ENCODE results near the gene MYCBPAP.
A peak's percentile ranks its signal among the peaks of the same experiment; 100 is the strongest.

The MYCBPAP gene

DNA sequence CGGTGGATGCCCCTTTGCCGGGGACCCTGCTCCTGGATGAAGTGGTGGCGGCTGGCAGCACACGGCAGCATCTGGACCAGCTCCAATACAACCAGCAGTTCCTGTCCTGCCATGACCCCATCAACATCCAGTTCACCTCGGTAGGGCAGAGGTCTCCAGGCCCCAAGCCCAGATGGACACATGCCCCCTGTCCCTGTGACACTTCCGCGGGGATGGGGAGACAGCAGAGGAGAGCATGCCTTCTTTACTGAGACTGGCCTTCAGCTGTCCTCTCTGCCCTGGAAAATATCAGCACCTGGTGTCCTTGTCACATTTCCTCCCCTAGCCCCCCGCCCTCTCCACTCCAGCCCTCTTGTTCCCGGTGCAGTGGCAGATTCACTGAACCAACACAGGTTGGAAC, 45.8 kb upstream of the MYCBPAP start:
- DNase-seq (ENCODE audit: low spot score), result no peak
- no peak overlapping the region for H3K27ac ChIP-seq
- POLR2A ChIA-PET (ENCODE audit: low non-redundant PET), result no interaction called here
- CTCF ChIA-PET, result no interaction called here
- TF ChIP-seq, protein P1, sequence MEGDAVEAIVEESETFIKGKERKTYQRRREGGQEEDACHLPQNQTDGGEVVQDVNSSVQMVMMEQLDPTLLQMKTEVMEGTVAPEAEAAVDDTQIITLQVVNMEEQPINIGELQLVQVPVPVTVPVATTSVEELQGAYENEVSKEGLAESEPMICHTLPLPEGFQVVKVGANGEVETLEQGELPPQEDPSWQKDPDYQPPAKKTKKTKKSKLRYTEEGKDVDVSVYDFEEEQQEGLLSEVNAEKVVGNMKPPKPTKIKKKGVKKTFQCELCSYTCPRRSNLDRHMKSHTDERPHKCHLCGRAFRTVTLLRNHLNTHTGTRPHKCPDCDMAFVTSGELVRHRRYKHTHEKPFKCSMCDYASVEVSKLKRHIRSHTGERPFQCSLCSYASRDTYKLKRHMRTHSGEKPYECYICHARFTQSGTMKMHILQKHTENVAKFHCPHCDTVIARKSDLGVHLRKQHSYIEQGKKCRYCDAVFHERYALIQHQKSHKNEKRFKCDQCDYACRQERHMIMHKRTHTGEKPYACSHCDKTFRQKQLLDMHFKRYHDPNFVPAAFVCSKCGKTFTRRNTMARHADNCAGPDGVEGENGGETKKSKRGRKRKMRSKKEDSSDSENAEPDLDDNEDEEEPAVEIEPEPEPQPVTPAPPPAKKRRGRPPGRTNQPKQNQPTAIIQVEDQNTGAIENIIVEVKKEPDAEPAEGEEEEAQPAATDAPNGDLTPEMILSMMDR (conservative IDR thresholded peaks at IDR 0.05; ENCODE audit: low read depth), result no peak

DNA sequence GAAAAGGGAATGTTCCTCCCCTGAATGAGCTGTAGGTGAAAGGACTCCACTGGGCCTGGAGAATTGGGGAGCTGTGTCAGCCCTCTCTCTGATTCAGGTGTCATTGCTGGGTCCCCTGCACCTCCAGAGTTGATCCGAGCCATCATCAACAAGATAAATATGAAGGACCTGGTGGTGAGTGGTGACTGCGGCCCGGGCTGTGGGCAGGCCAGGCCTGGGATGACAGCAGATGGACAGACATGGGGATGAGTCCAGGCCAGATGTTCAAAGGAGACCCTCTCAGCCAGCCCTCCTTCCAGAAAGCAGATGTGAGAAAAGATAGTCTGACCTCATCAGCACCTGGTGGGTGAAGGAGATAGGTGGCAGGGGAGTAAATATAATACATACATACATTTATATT, 44.1 kb upstream of the MYCBPAP start:
- DNase-seq (ENCODE audit: low spot score), result no peak
- POLR2A ChIA-PET (ENCODE audit: low non-redundant PET), result no interaction called here
- no peak overlapping the region for H3K27ac ChIP-seq
- TF ChIP-seq, protein P1 (conservative IDR thresholded peaks at IDR 0.05; ENCODE audit: low read depth), result no peak
- CTCF ChIA-PET, result interaction anchor here (1.4 kb wide), 1 partner anchor 66 kb away, joined by 4 read pairs; the partner anchor contains the start of gene LRRC59

DNA sequence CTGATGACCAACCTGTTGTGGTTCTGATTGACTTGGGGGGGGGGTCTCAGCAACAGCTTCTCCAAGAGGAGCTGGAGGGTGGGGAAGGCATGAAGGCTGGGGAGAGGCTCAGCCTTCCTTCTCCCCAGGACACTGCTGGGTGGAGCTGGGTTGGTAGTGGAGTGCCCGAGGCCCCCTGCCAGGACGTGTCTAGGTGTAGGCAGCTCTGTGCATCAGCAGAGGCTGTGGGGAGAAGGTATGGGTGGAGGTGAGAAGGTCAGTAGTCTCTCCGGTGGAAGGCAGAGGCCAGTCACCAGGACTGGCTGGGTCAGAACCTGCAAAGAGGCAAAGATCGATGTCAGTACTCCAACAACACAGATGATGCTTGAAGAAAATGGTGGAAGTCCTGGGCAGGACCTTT, 43.5 kb upstream of the MYCBPAP start:
- no peak overlapping the region for H3K27ac ChIP-seq
- ChIA-PET CTCF (interaction anchor here (0.7 to 1.4 kb wide), 2 partner anchors 67 to 84 kb away, joined by 4 read pairs; partner anchors contain the start of gene LRRC59), POLR2A (ENCODE audit: low non-redundant PET) (interaction anchor here (0.6 kb wide), 1 partner anchor 249 kb away, joined by 3 read pairs; no protein-coding TSS in a partner anchor)
- TF ChIP-seq, protein P1 (conservative IDR thresholded peaks at IDR 0.05; ENCODE audit: low read depth), result no peak
- no peak for DNase-seq (ENCODE audit: low spot score)

DNA sequence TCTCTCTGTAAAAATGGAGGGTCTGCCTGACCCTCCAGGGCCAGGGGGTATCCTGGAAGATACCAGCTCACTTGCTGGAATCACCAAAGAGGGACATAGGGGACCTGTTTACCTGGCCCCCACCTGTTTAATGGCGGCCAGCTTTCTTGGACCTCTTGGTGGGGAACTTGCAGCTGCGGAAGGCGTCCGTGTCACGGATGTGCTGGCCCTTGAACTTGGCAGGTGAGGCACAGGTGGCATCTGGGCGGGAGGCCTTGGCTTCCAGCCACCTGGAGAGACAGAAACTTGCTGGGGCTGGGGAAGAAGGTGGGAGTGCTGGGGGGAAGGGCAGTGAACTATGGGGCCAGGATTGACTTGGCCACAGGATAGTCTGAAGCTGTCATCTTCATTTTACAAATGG, 43.1 kb upstream of the MYCBPAP start:
- DNase-seq (ENCODE audit: low spot score), result no peak
- ChIA-PET CTCF (interaction anchor here (0.7 to 1.4 kb wide), 2 partner anchors 67 to 84 kb away, joined by 4 read pairs; partner anchors contain the start of gene LRRC59), POLR2A (ENCODE audit: low non-redundant PET) (interaction anchor here (0.6 kb wide), 1 partner anchor 249 kb away, joined by 3 read pairs; no protein-coding TSS in a partner anchor)
- TF ChIP-seq, protein P1 (conservative IDR thresholded peaks at IDR 0.05; ENCODE audit: low read depth), result no peak
- H3K27ac ChIP-seq, result no peak overlapping the region

DNA sequence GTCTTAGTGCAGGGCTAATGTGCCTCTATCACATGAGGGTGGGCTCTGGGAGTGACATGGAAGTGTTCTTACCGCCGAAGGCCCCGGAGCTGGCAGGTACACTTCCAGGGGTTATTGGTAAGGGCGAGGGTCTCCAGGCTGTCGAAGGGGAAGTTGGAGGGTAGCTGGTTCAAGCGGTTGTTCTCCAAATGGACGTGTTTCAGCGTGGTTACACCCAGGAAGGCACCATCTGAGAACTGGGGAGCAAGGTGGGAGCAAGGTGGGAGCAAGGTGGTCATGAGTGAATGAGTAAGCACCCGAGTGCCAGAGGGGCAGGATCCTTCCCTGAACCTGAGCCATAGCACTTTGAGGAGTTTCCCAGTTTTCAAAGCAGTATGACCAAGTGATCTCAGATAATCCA, 42.6 kb upstream of the MYCBPAP start:
- H3K27ac ChIP-seq, result no peak overlapping the region
- no peak for DNase-seq (ENCODE audit: low spot score)
- TF ChIP-seq, protein P1 (conservative IDR thresholded peaks at IDR 0.05; ENCODE audit: low read depth), result no peak
- ChIA-PET POLR2A (ENCODE audit: low non-redundant PET) (no interaction called here), CTCF (interaction anchor here (0.6 to 1.4 kb wide), 2 partner anchors 68 to 114 kb away, joined by 3 to 4 read pairs; partner anchors contain the start of gene LRRC59)

DNA sequence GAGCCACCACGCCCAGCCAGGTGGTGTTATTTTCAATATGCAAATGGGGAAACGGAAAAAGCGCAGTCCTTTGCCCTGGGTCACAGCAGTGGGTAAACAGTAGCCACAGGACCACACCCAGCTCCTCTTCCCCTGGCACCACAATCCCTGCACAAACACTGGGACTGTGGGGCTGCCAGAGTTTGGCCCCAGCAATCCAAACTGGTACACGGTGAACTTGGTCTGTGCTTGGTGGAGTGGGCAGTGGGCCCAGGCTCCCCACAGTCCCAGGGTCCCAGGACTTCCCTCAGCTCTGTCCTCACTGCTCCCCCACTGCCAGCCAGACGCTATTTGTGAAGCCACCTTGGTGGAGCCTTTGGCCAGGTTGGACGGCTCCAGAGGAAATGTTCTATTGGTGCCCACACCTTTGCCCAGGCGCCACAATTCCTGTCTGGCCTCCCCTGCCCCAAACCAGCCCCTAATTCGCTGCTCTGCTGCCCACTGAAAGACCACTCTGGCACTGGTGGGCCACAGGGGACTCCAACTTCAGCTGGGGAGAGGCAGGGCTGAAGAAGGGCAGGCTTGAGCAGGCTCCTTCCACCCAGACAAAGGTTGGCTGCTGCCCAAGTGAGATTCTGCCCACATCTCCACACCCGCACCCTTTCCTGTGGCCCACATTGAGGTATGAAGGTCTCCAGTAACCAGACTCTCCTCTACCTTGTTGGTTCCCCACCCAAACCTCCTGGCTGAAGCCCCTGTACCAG, 41.7 kb upstream of the MYCBPAP start:
- ChIA-PET CTCF (interaction anchor here (0.6 to 2.0 kb wide), 3 partner anchors 17 to 115 kb away, joined by 3 to 6 read pairs (median 3); partner anchors contain the start of gene LRRC59), POLR2A (ENCODE audit: low non-redundant PET) (no interaction called here)
- peak overlapping the region; percentile 43 for H3K27ac ChIP-seq
- DNase-seq (ENCODE audit: low spot score), result no peak
- TF ChIP-seq, protein P1 (conservative IDR thresholded peaks at IDR 0.05; ENCODE audit: low read depth), result no peak
